ENCODE measurements around the gene ALDH4A1. TPM values are rescaled to one million over a fixed set of nuclear protein-coding genes. Genes with fewer than 3 reads are reported as not detected.
"Not testable (repeated sequence)": the region's sequence is repeated elsewhere in the genome, so short reads cannot be mapped to it uniquely, and the experiment has no call there.

Gene ALDH4A1
- total RNA-seq, 2 experiments from 2014 or later: 6.1 to 7.6 TPM

DNA sequence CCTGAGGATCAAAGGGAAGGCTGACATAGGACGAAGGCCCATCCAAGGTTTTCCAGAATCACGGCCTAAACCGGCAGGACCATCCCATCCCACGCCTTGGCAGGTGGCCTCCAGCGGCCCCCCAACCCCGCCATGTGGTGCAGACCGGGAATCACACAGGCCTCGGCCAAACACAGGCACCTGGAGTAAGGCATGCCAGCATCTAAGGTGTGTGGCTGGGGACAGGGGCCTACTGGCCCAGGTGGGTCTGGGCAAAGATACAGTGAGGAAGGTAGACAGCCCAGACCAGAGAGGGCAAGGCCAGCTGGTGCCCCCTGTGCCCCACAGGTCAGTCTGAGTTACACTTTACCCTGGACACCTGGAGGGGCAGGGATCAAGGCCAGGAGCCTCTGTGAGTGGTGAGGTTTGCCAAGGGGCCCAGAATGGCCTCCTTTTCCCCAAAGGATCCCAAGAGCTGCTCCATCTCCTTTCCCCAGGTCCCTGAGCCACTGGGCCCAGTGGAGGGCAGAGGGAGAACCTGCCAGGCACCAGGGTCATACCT, 30.2 kb downstream of the ALDH4A1 start:
- intact Hi-C loops (cut with micrococcal nuclease; ENCODE audit: unreplicated experiment): no loop called here
- Histone ChIP-seq H3K36me3 (ENCODE audit: insufficient read depth, low read length) (no peaks in the 10 kb centered on the region), H3K9me3 (ENCODE audit: low read length) (no peaks in the 10 kb centered on the region), H3K4me1 (ENCODE audit: insufficient read depth, low read length, poor library complexity, severe bottlenecking) (no peaks in the 10 kb centered on the region), H3K27ac (ENCODE audit: low read depth, low read length, poor library complexity, severe bottlenecking) (no peak overlapping the region), H3K79me2 (ENCODE audit: insufficient read depth, low read depth, low read length) (no peaks in the 10 kb centered on the region), H3K4me3 (ENCODE audit: low read depth, low read length, poor library complexity, severe bottlenecking) (no peak overlapping the region), H2AFZ (ENCODE audit: low read length) (no peak overlapping the region), H3K4me2 (ENCODE audit: low read length) (no peak overlapping the region), H3K9me2 (ENCODE audit: insufficient read depth, low read length) (no peaks in the 10 kb centered on the region), H4K20me1 (ENCODE audit: insufficient read depth, low read length) (no peaks in the 10 kb centered on the region)
- no TSS peak for BruUV-seq (replicated peaks)
- CTCF ChIA-PET (ENCODE audit: unreplicated experiment): interaction anchor here (0.5 kb wide), 1 partner anchor 1125 kb away, joined by 3 read pairs; no protein-coding TSS in a partner anchor
- POLR2A ChIA-PET: no interaction called here
- no peak for DNase-seq (ENCODE audit: low spot score)
- TF ChIP-seq, protein P1, sequence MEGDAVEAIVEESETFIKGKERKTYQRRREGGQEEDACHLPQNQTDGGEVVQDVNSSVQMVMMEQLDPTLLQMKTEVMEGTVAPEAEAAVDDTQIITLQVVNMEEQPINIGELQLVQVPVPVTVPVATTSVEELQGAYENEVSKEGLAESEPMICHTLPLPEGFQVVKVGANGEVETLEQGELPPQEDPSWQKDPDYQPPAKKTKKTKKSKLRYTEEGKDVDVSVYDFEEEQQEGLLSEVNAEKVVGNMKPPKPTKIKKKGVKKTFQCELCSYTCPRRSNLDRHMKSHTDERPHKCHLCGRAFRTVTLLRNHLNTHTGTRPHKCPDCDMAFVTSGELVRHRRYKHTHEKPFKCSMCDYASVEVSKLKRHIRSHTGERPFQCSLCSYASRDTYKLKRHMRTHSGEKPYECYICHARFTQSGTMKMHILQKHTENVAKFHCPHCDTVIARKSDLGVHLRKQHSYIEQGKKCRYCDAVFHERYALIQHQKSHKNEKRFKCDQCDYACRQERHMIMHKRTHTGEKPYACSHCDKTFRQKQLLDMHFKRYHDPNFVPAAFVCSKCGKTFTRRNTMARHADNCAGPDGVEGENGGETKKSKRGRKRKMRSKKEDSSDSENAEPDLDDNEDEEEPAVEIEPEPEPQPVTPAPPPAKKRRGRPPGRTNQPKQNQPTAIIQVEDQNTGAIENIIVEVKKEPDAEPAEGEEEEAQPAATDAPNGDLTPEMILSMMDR (conservative IDR thresholded peaks at IDR 0.05; ENCODE audit: low read length): no peak
- no peak for TF ChIP-seq EZH2phosphoT487 (IDR thresholded peaks at IDR 0.05; ENCODE audit: borderline replicate concordance, low read depth, low read length)

DNA sequence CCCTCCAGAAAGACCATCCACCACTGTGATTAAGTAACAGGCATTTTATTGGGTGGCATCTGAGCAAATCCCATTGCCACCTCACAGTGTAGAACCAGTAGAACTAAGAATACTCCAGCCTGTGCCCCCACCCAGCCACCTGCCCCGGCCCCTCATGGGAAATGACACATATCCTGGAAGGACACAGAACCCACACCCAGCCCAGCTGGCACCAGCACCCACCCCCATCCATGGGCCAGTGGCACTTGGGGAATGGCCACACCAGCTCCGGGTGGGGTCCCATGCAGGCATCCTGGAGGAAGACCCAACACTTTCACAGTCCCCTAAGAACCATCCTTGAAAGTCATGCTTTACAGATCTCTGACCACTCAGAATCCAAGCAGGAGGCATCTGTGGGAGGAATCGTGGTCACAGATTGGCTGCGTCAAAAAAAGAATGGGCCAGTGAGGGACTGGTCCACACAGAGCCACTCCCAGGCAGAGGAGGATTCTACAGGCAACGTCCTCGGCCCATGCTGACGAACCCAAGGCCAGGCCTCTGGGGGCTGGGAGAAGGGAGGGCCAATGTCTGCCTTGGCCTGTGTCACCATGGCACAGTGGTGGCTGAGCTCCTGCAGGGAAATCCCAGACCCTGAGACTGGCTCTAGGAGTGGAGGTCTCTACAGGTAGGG, 30.8 kb downstream of the ALDH4A1 start:
- ChIA-PET POLR2A (no interaction called here), CTCF (ENCODE audit: unreplicated experiment) (interaction anchor here (0.5 kb wide), 1 partner anchor 1126 kb away, joined by 3 read pairs; no protein-coding TSS in a partner anchor)
- H3K4me3 ChIP-seq (ENCODE audit: low read depth, low read length, poor library complexity, severe bottlenecking): no peak overlapping the region
- H3K9me3 ChIP-seq (ENCODE audit: low read length): no peaks in the 10 kb centered on the region
- no TSS peak for BruUV-seq (replicated peaks)
- H3K27ac ChIP-seq (ENCODE audit: low read depth, low read length, poor library complexity, severe bottlenecking): no peak overlapping the region
- DNase-seq (ENCODE audit: low spot score): no peak
- no peaks in the 10 kb centered on the region for H4K20me1 ChIP-seq (ENCODE audit: insufficient read depth, low read length)
- intact Hi-C loops (cut with micrococcal nuclease; ENCODE audit: unreplicated experiment): no loop called here
- H3K79me2 ChIP-seq (ENCODE audit: insufficient read depth, low read depth, low read length): no peaks in the 10 kb centered on the region
- TF ChIP-seq, protein P1 (conservative IDR thresholded peaks at IDR 0.05; ENCODE audit: low read length): no peak
- TF ChIP-seq EZH2phosphoT487 (IDR thresholded peaks at IDR 0.05; ENCODE audit: borderline replicate concordance, low read depth, low read length): no peak
- no peaks in the 10 kb centered on the region for H3K36me3 ChIP-seq (ENCODE audit: insufficient read depth, low read length)
- no peaks in the 10 kb centered on the region for H3K4me1 ChIP-seq (ENCODE audit: insufficient read depth, low read length, poor library complexity, severe bottlenecking)
- no peaks in the 10 kb centered on the region for H3K9me2 ChIP-seq (ENCODE audit: insufficient read depth, low read length)
- no peak overlapping the region for H2AFZ ChIP-seq (ENCODE audit: low read length)
- no peak overlapping the region for H3K4me2 ChIP-seq (ENCODE audit: low read length)

DNA sequence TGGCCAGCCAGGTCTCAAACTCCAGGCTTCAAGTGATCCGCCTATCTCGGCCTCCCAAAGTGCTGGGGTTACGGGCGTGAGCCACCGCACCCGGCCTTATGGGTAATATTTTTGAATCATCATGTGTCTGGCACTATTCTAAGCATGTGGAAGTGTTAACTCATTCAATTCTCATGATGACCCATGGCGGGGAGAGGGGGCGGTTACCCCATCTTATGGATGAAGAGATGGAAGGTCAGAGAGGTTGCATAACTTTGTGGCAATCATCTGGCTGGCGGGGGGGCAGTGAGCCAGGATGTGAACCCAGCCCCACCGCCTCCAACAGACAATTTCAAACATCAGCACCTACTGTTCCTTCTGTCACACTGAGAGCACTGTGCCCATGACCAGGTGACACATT, 31.4 kb downstream of the ALDH4A1 start:
- Histone ChIP-seq H2AFZ (ENCODE audit: low read length) (no peak overlapping the region), H3K9me3 (ENCODE audit: low read length) (no peaks in the 10 kb centered on the region), H3K36me3 (ENCODE audit: insufficient read depth, low read length) (no peaks in the 10 kb centered on the region), H3K9me2 (ENCODE audit: insufficient read depth, low read length) (no peaks in the 10 kb centered on the region), H3K79me2 (ENCODE audit: insufficient read depth, low read depth, low read length) (no peaks in the 10 kb centered on the region), H3K4me3 (ENCODE audit: low read depth, low read length, poor library complexity, severe bottlenecking) (no peak overlapping the region), H4K20me1 (ENCODE audit: insufficient read depth, low read length) (no peaks in the 10 kb centered on the region), H3K27ac (ENCODE audit: low read depth, low read length, poor library complexity, severe bottlenecking) (no peak overlapping the region), H3K4me1 (ENCODE audit: insufficient read depth, low read length, poor library complexity, severe bottlenecking) (no peaks in the 10 kb centered on the region), H3K4me2 (ENCODE audit: low read length) (no peak overlapping the region)
- no peak for TF ChIP-seq EZH2phosphoT487 (IDR thresholded peaks at IDR 0.05; ENCODE audit: borderline replicate concordance, low read depth, low read length)
- TF ChIP-seq, protein P1 (conservative IDR thresholded peaks at IDR 0.05; ENCODE audit: low read length): no peak
- no TSS peak for BruUV-seq (replicated peaks)
- DNase-seq (ENCODE audit: low spot score): no peak
- ChIA-PET POLR2A (no interaction called here), CTCF (ENCODE audit: unreplicated experiment) (no interaction called here)
- intact Hi-C loops (cut with micrococcal nuclease; ENCODE audit: unreplicated experiment): no loop called here

DNA sequence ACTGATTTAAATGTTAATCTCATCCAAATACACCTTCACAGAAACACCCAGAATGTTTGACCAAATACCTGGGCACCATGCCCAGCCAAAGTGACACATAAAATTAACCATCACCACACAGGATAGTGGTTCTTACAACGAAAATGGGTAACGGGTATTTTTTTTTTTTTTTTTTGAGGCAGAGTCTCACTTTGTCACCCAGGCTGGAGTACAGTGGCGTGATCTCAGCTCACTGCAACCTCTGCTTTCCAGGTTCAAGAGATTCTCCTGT, 31.8 kb downstream of the ALDH4A1 start:
- intact Hi-C loops (cut with micrococcal nuclease; ENCODE audit: unreplicated experiment); POLR2A ChIA-PET; H2AFZ ChIP-seq (ENCODE audit: low read length); H4K20me1 ChIP-seq (ENCODE audit: insufficient read depth, low read length); CTCF ChIA-PET (ENCODE audit: unreplicated experiment); H3K4me3 ChIP-seq (ENCODE audit: low read depth, low read length, poor library complexity, severe bottlenecking); H3K79me2 ChIP-seq (ENCODE audit: insufficient read depth, low read depth, low read length); H3K9me2 ChIP-seq (ENCODE audit: insufficient read depth, low read length); H3K36me3 ChIP-seq (ENCODE audit: insufficient read depth, low read length); H3K4me1 ChIP-seq (ENCODE audit: insufficient read depth, low read length, poor library complexity, severe bottlenecking); H3K9me3 ChIP-seq (ENCODE audit: low read length); BruUV-seq (replicated peaks); H3K4me2 ChIP-seq (ENCODE audit: low read length); DNase-seq (ENCODE audit: low spot score); H3K27ac ChIP-seq (ENCODE audit: low read depth, low read length, poor library complexity, severe bottlenecking): not testable (repeated sequence)
